ENCODE data around the gene PPBP. TPM values are rescaled to one million over a fixed set of nuclear protein-coding genes. Genes with fewer than 3 reads are reported as not detected.

PPBP gene
- total and polyA plus RNA-seq, 2 experiments from 2014 or later = not detected

GRCh38 chr4:74009307-74009706 is 21.3 kb upstream of the PPBP start:
- Histone ChIP-seq H3K27me3 (no peaks in the 10 kb centered on the region), H3K9me3 (ENCODE audit: low read depth) (no peaks in the 10 kb centered on the region), H3K27ac (no peak overlapping the region), H3K4me1 (ENCODE audit: low read depth) (no peaks in the 10 kb centered on the region), H3K36me3 (no peaks in the 10 kb centered on the region), H3K4me3 (no peak overlapping the region)
- DNase-seq (ENCODE audit: low read depth in 1 of 2, low spot score in 1 of 2) = no peak
- TF ChIP-seq, protein P1, sequence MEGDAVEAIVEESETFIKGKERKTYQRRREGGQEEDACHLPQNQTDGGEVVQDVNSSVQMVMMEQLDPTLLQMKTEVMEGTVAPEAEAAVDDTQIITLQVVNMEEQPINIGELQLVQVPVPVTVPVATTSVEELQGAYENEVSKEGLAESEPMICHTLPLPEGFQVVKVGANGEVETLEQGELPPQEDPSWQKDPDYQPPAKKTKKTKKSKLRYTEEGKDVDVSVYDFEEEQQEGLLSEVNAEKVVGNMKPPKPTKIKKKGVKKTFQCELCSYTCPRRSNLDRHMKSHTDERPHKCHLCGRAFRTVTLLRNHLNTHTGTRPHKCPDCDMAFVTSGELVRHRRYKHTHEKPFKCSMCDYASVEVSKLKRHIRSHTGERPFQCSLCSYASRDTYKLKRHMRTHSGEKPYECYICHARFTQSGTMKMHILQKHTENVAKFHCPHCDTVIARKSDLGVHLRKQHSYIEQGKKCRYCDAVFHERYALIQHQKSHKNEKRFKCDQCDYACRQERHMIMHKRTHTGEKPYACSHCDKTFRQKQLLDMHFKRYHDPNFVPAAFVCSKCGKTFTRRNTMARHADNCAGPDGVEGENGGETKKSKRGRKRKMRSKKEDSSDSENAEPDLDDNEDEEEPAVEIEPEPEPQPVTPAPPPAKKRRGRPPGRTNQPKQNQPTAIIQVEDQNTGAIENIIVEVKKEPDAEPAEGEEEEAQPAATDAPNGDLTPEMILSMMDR (IDR thresholded peaks at IDR 0.05; ENCODE audit: low read depth, low read length) = no peak

GRCh38 chr4:74006009-74006476 is 18.1 kb upstream of the PPBP start:
- Histone ChIP-seq H3K27me3 (no peaks in the 10 kb centered on the region), H3K36me3 (no peaks in the 10 kb centered on the region), H3K4me1 (ENCODE audit: low read depth) (no peaks in the 10 kb centered on the region), H3K4me3 (no peak overlapping the region), H3K27ac (no peak overlapping the region), H3K9me3 (ENCODE audit: low read depth) (no peaks in the 10 kb centered on the region)
- DNase-seq (ENCODE audit: low read depth in 1 of 2, low spot score in 1 of 2) = peak in 1 of 2 donors; percentile 57
- TF ChIP-seq, protein P1 (IDR thresholded peaks at IDR 0.05; ENCODE audit: low read depth, low read length) = no peak

GRCh38 chr4:74005528-74005927 is 17.5 kb upstream of the PPBP start:
- H3K27me3 ChIP-seq = no peaks in the 10 kb centered on the region
- H3K36me3 ChIP-seq = no peaks in the 10 kb centered on the region
- no peak overlapping the region for H3K27ac ChIP-seq
- no peaks in the 10 kb centered on the region for H3K9me3 ChIP-seq (ENCODE audit: low read depth)
- TF ChIP-seq, protein P1 (IDR thresholded peaks at IDR 0.05; ENCODE audit: low read depth, low read length) = no peak
- DNase-seq (ENCODE audit: low read depth in 1 of 2, low spot score in 1 of 2) = peak in 1 of 2 donors; percentile 19
- H3K4me3 ChIP-seq = no peak overlapping the region
- H3K4me1 ChIP-seq (ENCODE audit: low read depth) = no peaks in the 10 kb centered on the region

DNA sequence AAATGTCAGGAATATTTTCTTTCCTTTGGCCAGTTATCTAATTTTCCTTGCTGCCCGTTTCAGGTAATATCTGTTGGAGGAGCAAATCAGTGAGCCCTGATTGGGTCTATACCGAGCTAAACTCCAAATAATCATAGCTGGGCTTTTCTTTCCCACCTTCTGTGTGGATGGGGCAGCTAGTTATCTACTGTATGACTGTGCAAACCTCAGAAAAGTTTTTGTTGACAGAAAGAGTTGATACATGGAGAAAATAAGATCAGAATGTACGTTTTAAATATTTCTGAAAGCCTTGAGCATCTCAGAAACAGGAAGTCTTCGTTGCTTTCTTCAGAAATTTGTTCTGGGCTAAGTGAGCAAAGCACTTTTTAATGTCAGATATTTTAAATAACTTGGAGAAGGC is 16.7 kb upstream of the PPBP start:
- H3K4me3 ChIP-seq = no peak overlapping the region
- no peak for DNase-seq (ENCODE audit: low read depth in 1 of 2, low spot score in 1 of 2)
- TF ChIP-seq, protein P1 (IDR thresholded peaks at IDR 0.05; ENCODE audit: low read depth, low read length) = no peak
- H3K9me3 ChIP-seq (ENCODE audit: low read depth) = no peaks in the 10 kb centered on the region
- no peaks in the 10 kb centered on the region for H3K36me3 ChIP-seq
- no peaks in the 10 kb centered on the region for H3K27me3 ChIP-seq
- no peaks in the 10 kb centered on the region for H3K4me1 ChIP-seq (ENCODE audit: low read depth)
- H3K27ac ChIP-seq = no peak overlapping the region

GRCh38 chr4:74000301-74000700 is 12.3 kb upstream of the PPBP start:
- TF ChIP-seq, protein P1 (IDR thresholded peaks at IDR 0.05; ENCODE audit: low read depth, low read length) = no peak
- H3K27me3 ChIP-seq = peaks cover 19% of the 10 kb centered on the region

More at GRCh38 chr4:74000301-74000700, 12.3 kb upstream of the PPBP start:
- DNase-seq (ENCODE audit: low read depth in 1 of 2, low spot score in 1 of 2) = no peak
- Histone ChIP-seq H3K36me3 (no peaks in the 10 kb centered on the region), H3K4me3 (no peak overlapping the region), H3K27ac (no peak overlapping the region), H3K9me3 (ENCODE audit: low read depth) (no peaks in the 10 kb centered on the region), H3K4me1 (ENCODE audit: low read depth) (no peaks in the 10 kb centered on the region)
